ENCODE measurements around the gene FLII. TPM values are rescaled to one million over a fixed set of nuclear protein-coding genes. Genes with fewer than 3 reads are reported as not detected.
A peak's percentile ranks its signal among the peaks of the same experiment; 100 is the strongest.

Gene FLII
- total and polyA plus RNA-seq, 2 of the 13 experiments (the other 11 are each of a cell fraction or from before 2014, with no cell fraction given): 130 to 303 TPM

DNA sequence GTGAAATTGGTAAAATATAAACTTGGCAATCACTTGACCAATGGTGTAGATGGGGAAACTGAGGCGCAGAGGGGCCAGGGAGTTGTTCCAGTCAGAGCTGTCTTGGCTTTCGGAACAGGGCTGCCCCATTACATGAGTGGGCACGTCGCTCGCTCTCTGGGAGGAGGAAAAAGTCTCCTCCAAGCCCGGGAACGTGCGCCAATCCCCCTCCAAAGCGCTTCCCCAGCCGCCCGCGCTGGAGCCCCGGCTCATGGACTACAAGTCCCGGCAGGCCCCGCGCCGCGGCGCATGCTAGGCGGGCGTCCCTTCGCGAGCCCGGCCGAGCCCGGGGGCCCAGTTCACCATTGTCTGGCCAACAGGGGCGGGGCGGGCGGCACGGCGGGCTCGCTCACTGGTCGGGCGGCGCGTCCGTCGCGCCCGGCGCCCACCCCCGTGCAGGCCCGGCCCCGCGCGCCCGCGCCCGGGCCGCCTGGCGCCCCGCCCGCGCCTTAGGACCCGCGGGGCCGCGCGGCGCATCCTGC lies 33.4 kb downstream of the FLII start, which contains the start of gene LLGL1 (continued):
- TF ChIP-seq, protein P1, sequence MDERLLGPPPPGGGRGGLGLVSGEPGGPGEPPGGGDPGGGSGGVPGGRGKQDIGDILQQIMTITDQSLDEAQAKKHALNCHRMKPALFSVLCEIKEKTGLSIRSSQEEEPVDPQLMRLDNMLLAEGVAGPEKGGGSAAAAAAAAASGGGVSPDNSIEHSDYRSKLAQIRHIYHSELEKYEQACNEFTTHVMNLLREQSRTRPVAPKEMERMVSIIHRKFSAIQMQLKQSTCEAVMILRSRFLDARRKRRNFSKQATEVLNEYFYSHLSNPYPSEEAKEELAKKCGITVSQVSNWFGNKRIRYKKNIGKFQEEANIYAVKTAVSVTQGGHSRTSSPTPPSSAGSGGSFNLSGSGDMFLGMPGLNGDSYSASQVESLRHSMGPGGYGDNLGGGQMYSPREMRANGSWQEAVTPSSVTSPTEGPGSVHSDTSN (CRISPR knock-in tag; IDR thresholded peaks at IDR 0.05): peak; percentile 43; the same call in 1 of the 2 replicates
- TF ChIP-seq HMG20B (CRISPR knock-in tag; conservative IDR thresholded peaks at IDR 0.05) (0 out of 2 replicates have a peak, but pooled peaks have one; percentile 16), POLR2AphosphoS5 (IDR thresholded peaks at IDR 0.05; ENCODE audit: low read depth, low read length) (peak; percentile 11; the same call in 1 of the 2 replicates), BCL6 (CRISPR knock-in tag; IDR thresholded peaks at IDR 0.05) (peak; percentile 18; the same call in 1 of the 2 replicates), ATF1 (CRISPR knock-in tag; IDR thresholded peaks at IDR 0.05) (no peak), ZNF749 (CRISPR knock-in tag; IDR thresholded peaks at IDR 0.05; ENCODE audit: borderline replicate concordance) (no peak), PCBP1 (IDR thresholded peaks at IDR 0.05; ENCODE audit: borderline replicate concordance, low read depth, low read length) (no peak), FIP1L1 (IDR thresholded peaks at IDR 0.05; ENCODE audit: borderline replicate concordance, insufficient read depth, low read depth, low read length) (no peak), NFYB (CRISPR knock-in tag; IDR thresholded peaks at IDR 0.05) (peak; percentile 77), SOX5 (CRISPR knock-in tag; IDR thresholded peaks at IDR 0.05; ENCODE audit: borderline replicate concordance) (peak; percentile 54; the same call in 1 of the 2 replicates), ISX (CRISPR knock-in tag; conservative IDR thresholded peaks at IDR 0.05) (no peak), HNRNPLL (IDR thresholded peaks at IDR 0.05; ENCODE audit: low read depth, low read length, poor library complexity, severe bottlenecking) (peak; percentile 43), ZNF816 (CRISPR knock-in tag; IDR thresholded peaks at IDR 0.05; ENCODE audit: borderline replicate concordance) (no peak), PITX1 (CRISPR knock-in tag; IDR thresholded peaks at IDR 0.05) (no peak), MXD4 (CRISPR knock-in tag; IDR thresholded peaks at IDR 0.05) (no peak), HOXA9 (CRISPR knock-in tag; IDR thresholded peaks at IDR 0.05; ENCODE audit: borderline replicate concordance) (no peak), CBFB (CRISPR knock-in tag; IDR thresholded peaks at IDR 0.05) (0 out of 2 replicates have a peak, but pooled peaks have one; percentile 54), NR2C2 (CRISPR knock-in tag; IDR thresholded peaks at IDR 0.05; ENCODE audit: borderline replicate concordance) (no peak), BHLHE40 (IDR thresholded peaks at IDR 0.05; ENCODE audit: low read length) (0 out of 2 replicates have a peak, but pooled peaks have one; percentile 25), IRF2 (CRISPR knock-in tag; IDR thresholded peaks at IDR 0.05) (no peak), ADNP (CRISPR knock-in tag; IDR thresholded peaks at IDR 0.05) (no peak)
- TF ChIP-seq, protein P2, sequence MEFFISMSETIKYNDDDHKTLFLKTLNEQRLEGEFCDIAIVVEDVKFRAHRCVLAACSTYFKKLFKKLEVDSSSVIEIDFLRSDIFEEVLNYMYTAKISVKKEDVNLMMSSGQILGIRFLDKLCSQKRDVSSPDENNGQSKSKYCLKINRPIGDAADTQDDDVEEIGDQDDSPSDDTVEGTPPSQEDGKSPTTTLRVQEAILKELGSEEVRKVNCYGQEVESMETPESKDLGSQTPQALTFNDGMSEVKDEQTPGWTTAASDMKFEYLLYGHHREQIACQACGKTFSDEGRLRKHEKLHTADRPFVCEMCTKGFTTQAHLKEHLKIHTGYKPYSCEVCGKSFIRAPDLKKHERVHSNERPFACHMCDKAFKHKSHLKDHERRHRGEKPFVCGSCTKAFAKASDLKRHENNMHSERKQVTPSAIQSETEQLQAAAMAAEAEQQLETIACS (CRISPR knock-in tag; IDR thresholded peaks at IDR 0.05): peak; percentile 91
- TF ChIP-seq, protein P3, sequence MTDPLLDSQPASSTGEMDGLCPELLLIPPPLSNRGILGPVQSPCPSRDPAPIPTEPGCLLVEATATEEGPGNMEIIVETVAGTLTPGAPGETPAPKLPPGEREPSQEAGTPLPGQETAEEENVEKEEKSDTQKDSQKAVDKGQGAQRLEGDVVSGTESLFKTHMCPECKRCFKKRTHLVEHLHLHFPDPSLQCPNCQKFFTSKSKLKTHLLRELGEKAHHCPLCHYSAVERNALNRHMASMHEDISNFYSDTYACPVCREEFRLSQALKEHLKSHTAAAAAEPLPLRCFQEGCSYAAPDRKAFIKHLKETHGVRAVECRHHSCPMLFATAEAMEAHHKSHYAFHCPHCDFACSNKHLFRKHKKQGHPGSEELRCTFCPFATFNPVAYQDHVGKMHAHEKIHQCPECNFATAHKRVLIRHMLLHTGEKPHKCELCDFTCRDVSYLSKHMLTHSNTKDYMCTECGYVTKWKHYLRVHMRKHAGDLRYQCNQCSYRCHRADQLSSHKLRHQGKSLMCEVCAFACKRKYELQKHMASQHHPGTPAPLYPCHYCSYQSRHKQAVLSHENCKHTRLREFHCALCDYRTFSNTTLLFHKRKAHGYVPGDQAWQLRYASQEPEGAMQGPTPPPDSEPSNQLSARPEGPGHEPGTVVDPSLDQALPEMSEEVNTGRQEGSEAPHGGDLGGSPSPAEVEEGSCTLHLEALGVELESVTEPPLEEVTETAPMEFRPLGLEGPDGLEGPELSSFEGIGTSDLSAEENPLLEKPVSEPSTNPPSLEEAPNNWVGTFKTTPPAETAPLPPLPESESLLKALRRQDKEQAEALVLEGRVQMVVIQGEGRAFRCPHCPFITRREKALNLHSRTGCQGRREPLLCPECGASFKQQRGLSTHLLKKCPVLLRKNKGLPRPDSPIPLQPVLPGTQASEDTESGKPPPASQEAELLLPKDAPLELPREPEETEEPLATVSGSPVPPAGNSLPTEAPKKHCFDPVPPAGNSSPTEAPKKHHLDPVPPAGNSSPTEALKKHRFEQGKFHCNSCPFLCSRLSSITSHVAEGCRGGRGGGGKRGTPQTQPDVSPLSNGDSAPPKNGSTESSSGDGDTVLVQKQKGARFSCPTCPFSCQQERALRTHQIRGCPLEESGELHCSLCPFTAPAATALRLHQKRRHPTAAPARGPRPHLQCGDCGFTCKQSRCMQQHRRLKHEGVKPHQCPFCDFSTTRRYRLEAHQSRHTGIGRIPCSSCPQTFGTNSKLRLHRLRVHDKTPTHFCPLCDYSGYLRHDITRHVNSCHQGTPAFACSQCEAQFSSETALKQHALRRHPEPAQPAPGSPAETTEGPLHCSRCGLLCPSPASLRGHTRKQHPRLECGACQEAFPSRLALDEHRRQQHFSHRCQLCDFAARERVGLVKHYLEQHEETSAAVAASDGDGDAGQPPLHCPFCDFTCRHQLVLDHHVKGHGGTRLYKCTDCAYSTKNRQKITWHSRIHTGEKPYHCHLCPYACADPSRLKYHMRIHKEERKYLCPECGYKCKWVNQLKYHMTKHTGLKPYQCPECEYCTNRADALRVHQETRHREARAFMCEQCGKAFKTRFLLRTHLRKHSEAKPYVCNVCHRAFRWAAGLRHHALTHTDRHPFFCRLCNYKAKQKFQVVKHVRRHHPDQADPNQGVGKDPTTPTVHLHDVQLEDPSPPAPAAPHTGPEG (CRISPR knock-in tag; IDR thresholded peaks at IDR 0.05): peak; percentile 98

All from HepG2 (cell line).